H1 (cell line): ENCODE data around the gene SIPA1L3. TPM values are rescaled to one million over a fixed set of nuclear protein-coding genes. Genes with fewer than 3 reads are reported as not detected.

Experiments used
- CTCF ChIA-PET: fragments of 300-600 bp; sonication (Branson Sonifier 250); formaldehyde crosslinking; loops from one replicate; lab custom pipeline; 2021; ENCODE audit not compliant: partially characterized antibody; lab: Charles Lee
- POLR2A ChIA-PET: fragments of 300-600 bp; sonication (Branson Sonifier 250); formaldehyde crosslinking; loops from one replicate; lab custom pipeline; 2021; ENCODE audit warnings: inconsistent platforms; ENCODE audit not compliant: partially characterized antibody; lab: Charles Lee
- DNase-seq, 2 experiments: peaks; one replicate each; pipeline versions ENCODE4 v3.0.0 to v3.0.0-alpha.2; 2010 to 2022; ENCODE audit warnings: low spot score in 2 of 2, low read depth in 1 of 2, mixed read lengths in 1 of 2
- FAIRE-seq: peaks from 2 replicates; lab custom pipeline; 2011; peaks lifted over from hg19 to GRCh38; lab: Jason Lieb, UNC
- H2AFZ ChIP-seq: 2 replicates; pipeline ENCODE4 v1.8.1; 2012; ENCODE audit warnings: low read length, inconsistent platforms
- H2AK5ac ChIP-seq: 2 replicates; pipeline ENCODE4 v1.6.1; 2013; ENCODE audit warnings: low read depth, low read length
- H2BK120ac ChIP-seq: replicated peaks from 2 replicates; pipeline ENCODE3; 2013; ENCODE audit warnings: low read depth, low read length, inconsistent platforms
- H2BK12ac ChIP-seq: 2 replicates; pipeline ENCODE4 v1.6.1; 2013; ENCODE audit warnings: low read depth, low read length
- H2BK15ac ChIP-seq: 2 replicates; pipeline ENCODE4 v1.6.1; 2013; ENCODE audit warnings: low read length
- H2BK20ac ChIP-seq: 2 replicates; pipeline ENCODE4 v1.6.1; 2013; ENCODE audit warnings: low read length
- H2BK5ac ChIP-seq: 2 replicates; pipeline ENCODE4 v1.6.1; 2013; ENCODE audit warnings: low read depth, low read length
- H3K14ac ChIP-seq: 2 replicates; pipeline ENCODE4 v1.6.1; 2013; ENCODE audit warnings: inconsistent platforms; ENCODE audit not compliant: insufficient read length
- H3K18ac ChIP-seq: 2 replicates; pipeline ENCODE4 v1.6.1; 2013; ENCODE audit warnings: low read length; ENCODE audit errors: extremely low read depth
- H3K23ac ChIP-seq: 2 replicates; pipeline ENCODE4 v1.6.1; 2013; ENCODE audit warnings: inconsistent platforms; ENCODE audit not compliant: insufficient read length
- H3K23me2 ChIP-seq: 2 replicates; pipeline ENCODE4 v1.6.1; 2013; ENCODE audit warnings: low read depth, low read length
- H3K27ac ChIP-seq: 2 replicates; pipeline ENCODE4 v1.6.1; 2011; ENCODE audit warnings: low read depth, low read length, inconsistent platforms
- H3K27me3 ChIP-seq, 4 experiments: replicated peaks in 1 of 4; 1 replicate in 1 of 4; 2 replicates in 3 of 4; pipeline versions ENCODE4 v1.6.1 to v1.8.1; 2011 to 2013; ENCODE audit warnings: low read length in 3 of 4, mild to moderate bottlenecking in 3 of 4, inconsistent platforms in 2 of 4, mixed read lengths in 2 of 4, moderate library complexity in 1 of 4; ENCODE audit not compliant: control insufficient read depth in 3 of 4, insufficient read depth in 3 of 4; ENCODE audit errors: extremely low read depth in 1 of 4
- H3K36me3 ChIP-seq, 4 experiments: 2 replicates each; pipeline versions ENCODE4 v1.6.1 to v1.8.1; 2011 to 2013; ENCODE audit warnings: mild to moderate bottlenecking in 4 of 4, low read length in 3 of 4, moderate library complexity in 2 of 4, control low read depth in 1 of 4, inconsistent platforms in 1 of 4; ENCODE audit not compliant: insufficient read depth in 4 of 4, control insufficient read depth in 2 of 4
- H3K4ac ChIP-seq: replicated peaks from 2 replicates; pipeline ENCODE3; 2013; ENCODE audit warnings: low read length, low read depth, mixed read lengths, inconsistent platforms; ENCODE audit not compliant: insufficient read length
- H3K4me1 ChIP-seq, 4 experiments: replicated peaks in 1 of 4; 1 replicate in 1 of 4; 2 replicates in 3 of 4; pipeline versions ENCODE4 v1.6.1 to v1.8.1; 2011 to 2013; ENCODE audit warnings: low read length in 3 of 4, inconsistent platforms in 2 of 4, mixed read lengths in 1 of 4; ENCODE audit not compliant: insufficient read depth in 4 of 4, control insufficient read depth in 3 of 4
- H3K4me2 ChIP-seq, 2 experiments: 2 replicates each; pipeline versions ENCODE4 v1.6.1 to v1.8.1; 2011 to 2013; ENCODE audit warnings: low read depth in 2 of 2, low read length in 2 of 2, control low read depth in 1 of 2, inconsistent platforms in 1 of 2, mild to moderate bottlenecking in 1 of 2; ENCODE audit not compliant: insufficient read depth in 1 of 2
- H3K4me3 ChIP-seq, 4 experiments: fragments of 200-600, 300-600 bp in 1 of 4; sonication (generic), shearing (Covaris generic), sonication (Bioruptor Twin) in 1 of 4; 2 replicates each; pipeline versions ENCODE4 v1.5.1 to v1.8.1; 2011 to 2016; ENCODE audit warnings: low read length in 4 of 4, low read depth in 3 of 4, control low read depth in 2 of 4, inconsistent platforms in 2 of 4, mild to moderate bottlenecking in 2 of 4, mixed read lengths in 1 of 4, moderate library complexity in 1 of 4; ENCODE audit not compliant: insufficient read depth in 2 of 4; ENCODE audit errors: extremely low read depth in 1 of 4
- H3K56ac ChIP-seq: replicated peaks from 2 replicates; pipeline ENCODE3; 2013; ENCODE audit warnings: low read depth, mild to moderate bottlenecking, mixed read lengths, low read length, inconsistent platforms; ENCODE audit not compliant: insufficient read length
- H3K79me1 ChIP-seq: 2 replicates; pipeline ENCODE4 v1.6.1; 2013; ENCODE audit warnings: low read depth, low read length, control low read depth
- H3K79me2 ChIP-seq, 2 experiments: 2 replicates each; pipeline versions ENCODE4 v1.6.1 to v1.8.1; 2012 to 2013; ENCODE audit warnings: low read length in 2 of 2, mild to moderate bottlenecking in 2 of 2, inconsistent platforms in 1 of 2; ENCODE audit not compliant: insufficient read depth in 2 of 2, control insufficient read depth in 1 of 2
- H3K9ac ChIP-seq, 4 experiments: replicated peaks in 1 of 4; 1 replicate in 1 of 4; 2 replicates in 3 of 4; pipeline versions ENCODE4 v1.6.1 to v1.8.1; 2011 to 2013; ENCODE audit warnings: low read depth in 3 of 4, low read length in 3 of 4, control low read depth in 2 of 4, mild to moderate bottlenecking in 2 of 4, moderate library complexity in 2 of 4, inconsistent platforms in 1 of 4; ENCODE audit errors: extremely low read depth in 1 of 4
- H3K9me3 ChIP-seq, 2 experiments: 2 replicates each; pipeline versions ENCODE4 v1.6.1 to v1.8.1; 2012 to 2013; ENCODE audit warnings: mild to moderate bottlenecking in 2 of 2, moderate library complexity in 2 of 2, control low read depth in 1 of 2, inconsistent platforms in 1 of 2, low read depth in 1 of 2, low read length in 1 of 2, mixed read lengths in 1 of 2; ENCODE audit not compliant: insufficient read depth in 2 of 2
- H4K20me1 ChIP-seq, 2 experiments: replicated peaks in 1 of 2; 2 replicates each; pipeline versions ENCODE3 to v1.8.1; 2011 to 2013; ENCODE audit warnings: inconsistent platforms in 2 of 2, low read length in 2 of 2, mild to moderate bottlenecking in 1 of 2; ENCODE audit not compliant: insufficient read depth in 2 of 2, control insufficient read depth in 1 of 2
- H4K5ac ChIP-seq: 2 replicates; pipeline ENCODE4 v1.6.1; 2013; ENCODE audit warnings: low read length, low read depth, mixed read lengths, inconsistent platforms; ENCODE audit not compliant: insufficient read length
- H4K8ac ChIP-seq: 2 replicates; pipeline ENCODE4 v1.8.0; 2013; ENCODE audit warnings: mild to moderate bottlenecking, moderate library complexity, low read length, inconsistent platforms; ENCODE audit not compliant: insufficient read depth; ENCODE audit errors: extremely low read depth
- H4K91ac ChIP-seq: replicated peaks from 2 replicates; pipeline ENCODE3; 2013; ENCODE audit warnings: low read length, mixed read lengths, inconsistent platforms; ENCODE audit not compliant: insufficient read length
- BACH1 ChIP-seq: IDR thresholded peaks from 2 replicates; pipeline ENCODE4 v1.6.1; 2012; ENCODE audit warnings: low read length, improper control_type of control experiment
- BRCA1 ChIP-seq: IDR thresholded peaks from 2 replicates; pipeline ENCODE4 v1.6.1; 2012; ENCODE audit warnings: low read depth, low read length, improper control_type of control experiment
- ZNF274 ChIP-seq: IDR thresholded peaks from 2 replicates; pipeline ENCODE4 v1.7.0; 2012; ENCODE audit warnings: low read length, borderline replicate concordance; ENCODE audit errors: extremely low read depth
- WGBS, 2 experiments: shearing (Covaris generic) in 1 of 2; methylation state at CpG; one replicate each; pipeline versions ENCODE4 v1.1.6 to v1.1.7; 2013 to 2015; ENCODE audit warnings: low lambda C conversion rate in 2 of 2, mixed read lengths in 2 of 2, inconsistent platforms in 1 of 2, low coverage in 1 of 2, missing lambda C conversion rate in 1 of 2; ENCODE audit not compliant: insufficient replicate concordance in 2 of 2, insufficient coverage in 1 of 2, insufficient read length in 1 of 2; ENCODE audit errors: extremely low coverage in 1 of 2, missing lambda C conversion rate in 1 of 2; 5-methylcytosine and 5-hydroxymethylcytosine counted together
- polyA plus RNA-seq, 7 experiments: library from polyadenylated mRNA; depleted of rRNA in 3 of 7; stranded (reverse) in 5 of 7; unstranded in 2 of 7; fragments of >200 nt in 5 of 7; fragments of 200-250 nt in 2 of 7; gene quantifications; 1 replicate in 5 of 7; 2 replicates in 1 of 7; 4 replicates in 1 of 7; pipeline versions ENCODE4 v1.2.1 to v1.2.3, GENCODE V29; 2011 to 2013; ENCODE audit warnings: missing spikeins in 2 of 7, mixed read lengths in 2 of 7
- total RNA-seq: library from RNA; stranded (reverse); fragmentation: NEBNext Ultra II Directional; extraction: Animal tissue kit (Norgen Biotek cat#: 25700); gene quantifications from 2 replicates; pipeline ENCODE4 v1.2.1, GENCODE V29; 2021

The SIPA1L3 gene
- total and polyA plus RNA-seq, 2 of the 8 experiments (the other 6 are each of a cell fraction or from before 2014, with no cell fraction given), result 15.0 to 54.9 TPM

GRCh38 chr19:38206928-38207327 is 299.9 kb downstream of the SIPA1L3 start:
- Histone ChIP-seq H2AK5ac (no peak overlapping the region), H3K27me3 (no peaks in the 10 kb centered on the region), H3K9ac (no peak overlapping the region), H2BK20ac (no peak overlapping the region), H3K4me3 (no peak overlapping the region), H3K79me1 (no peaks in the 10 kb centered on the region), H4K91ac (no peak overlapping the region), H3K4me2 (no peak overlapping the region), H2BK15ac (no peak overlapping the region), H3K27ac (no peak overlapping the region), H2BK5ac (no peak overlapping the region), H2BK12ac (no peak overlapping the region), H3K18ac (no peak overlapping the region), H3K79me2 (no peaks in the 10 kb centered on the region), H3K9me3 (no peaks in the 10 kb centered on the region), H3K4ac (no peak overlapping the region), H3K14ac (no peak overlapping the region), H3K4me1 (peaks cover 0 to 17% (median 13%) of the 10 kb centered on the region in 4 experiments; a peak in 6 of 7 replicates), H4K5ac (no peak overlapping the region), H4K8ac (no peak overlapping the region), H3K23ac (no peak overlapping the region), H3K23me2 (peaks cover 19% of the 10 kb centered on the region), H3K56ac (no peak overlapping the region), H2BK120ac (no peak overlapping the region), H4K20me1 (no peaks in the 10 kb centered on the region), H3K36me3 (peaks cover 0 to 2% (median 0%) of the 10 kb centered on the region in 4 experiments; a peak in 3 of 8 replicates), H2AFZ (no peak overlapping the region)
- DNase-seq (no peak), FAIRE-seq (no peak)
- ChIA-PET POLR2A (interaction anchor here (0.6 kb wide), 1 partner anchor 39 kb away, joined by 4 read pairs; no protein-coding TSS in a partner anchor), CTCF (interaction anchor here (0.7 to 4.9 kb wide), 6 partner anchors 23 to 72 kb away, joined by 3 to 26 read pairs (median 4); no protein-coding TSS in a partner anchor)
- WGBS, 2 experiments, result 95% methylated on average over 15 of the region's 16 CpGs; no CpG with 5 or more reads in 1 of the 2 experiments
- TF ChIP-seq BRCA1, result no peak
- TF ChIP-seq BACH1, result no peak
- no peak for TF ChIP-seq ZNF274
